Heart left ventricle (tissue), 16 donors: ENCODE data around the gene EVPL. TPM values are rescaled to one million over a fixed set of nuclear protein-coding genes. Genes with fewer than 3 reads are reported as not detected.
A peak's percentile ranks its signal among the peaks of the same experiment; 100 is the strongest.

Experiments used
- ATAC-seq, 4 donors: fragments of 200-7000 bp; cut with Tn5 transposase; one replicate each; pipeline ENCODE4 v1.9.1; 2020 to 2022; ENCODE audit warnings: moderate library complexity in 4 of 4, mild to moderate bottlenecking in 3 of 4, moderate number of reproducible peaks in 1 of 4
- DNase-seq, 5 donors: peaks; one replicate each; pipeline ENCODE4 v3.0.0-alpha.2; 2020
- H3K27ac ChIP-seq, 12 donors: fragments of 200-600 bp; sonication (generic) in 4 of 12; one replicate each; pipeline versions ENCODE4 v1.5.0 to v1.8.0; 2016 to 2022; ENCODE audit warnings: mild to moderate bottlenecking in 2 of 12
- H3K27me3 ChIP-seq, 9 donors: fragments of 200-600 bp; sonication (generic) in 2 of 9; one replicate each; pipeline versions ENCODE4 v1.5.1 to v1.8.0; 2016 to 2022; ENCODE audit warnings: mild to moderate bottlenecking in 3 of 9
- H3K36me3 ChIP-seq, 9 donors: fragments of 200-600 bp; sonication (generic) in 2 of 9; one replicate each; pipeline versions ENCODE4 v1.5.0 to v1.8.0; 2018 to 2022; ENCODE audit warnings: mild to moderate bottlenecking in 2 of 9
- H3K4me1 ChIP-seq, 12 donors: fragments of 200-600 bp; sonication (generic) in 4 of 12; one replicate each; pipeline versions ENCODE4 v1.5.0 to v1.8.0; 2016 to 2022; ENCODE audit warnings: mild to moderate bottlenecking in 3 of 12
- H3K4me3 ChIP-seq, 12 donors: fragments of 200-600 bp; sonication (generic) in 4 of 12; one replicate each; pipeline versions ENCODE4 v1.5.0 to v1.8.0; 2017 to 2022; ENCODE audit warnings: mild to moderate bottlenecking in 9 of 12, moderate library complexity in 4 of 12
- H3K9me3 ChIP-seq, 12 donors: fragments of 200-600 bp; sonication (generic) in 4 of 12; one replicate each; pipeline versions ENCODE4 v1.5.0 to v1.8.0; 2016 to 2022; ENCODE audit warnings: mild to moderate bottlenecking in 1 of 12
- POLR2A ChIP-seq, 2 donors: fragments of 450-650 bp; IDR thresholded peaks; one replicate each; pipeline ENCODE4 v1.6.1; 2017; ENCODE audit warnings: antibody characterized with exemption in 2 of 2, mild to moderate bottlenecking in 2 of 2, moderate library complexity in 2 of 2
- WGBS, 4 donors: extraction: QIAGEN DNeasy Blood & Tissue Kit in 2 of 4; methylation state at CpG; one replicate each; pipeline versions ENCODE4 v1.1.5 to v1.1.7; 2013 to 2018; 5-methylcytosine and 5-hydroxymethylcytosine counted together
- intact Hi-C, 10 donors: fragments of 100-400 bp; cut with DNase I; formaldehyde crosslinking; loops; one replicate each; pipeline versions ENCODE4 v1.11.1 to v1.14.2; 2022
- polyA plus RNA-seq, 2 donors: library from polyadenylated mRNA; stranded (reverse); fragments of 200-250 nt; gene quantifications; one replicate each; pipeline ENCODE4 v1.2.3, GENCODE V29; 2013
- total RNA-seq, 9 donors: library from RNA; depleted of rRNA in 2 of 9; stranded (reverse); fragments of >200 nt in 2 of 9; fragmentation: NEBNext Ultra II Directional in 3 of 9; extraction: Animal tissue kit (Norgen Biotek cat#: 25700) in 3 of 9; gene quantifications; one replicate each; pipeline versions ENCODE4 v1.1.0 to v1.2.4, GENCODE V29; 2016 to 2023
- TF ChIP-seq, protein P1 (sequence below), 12 donors: fragments of 200-600 bp; sonication (generic) in 4 of 12; IDR thresholded peaks; one replicate each; pipeline versions ENCODE4 v1.5.0 to v1.8.0; 2018 to 2022; ENCODE audit warnings: antibody characterized with exemption in 12 of 12, mild to moderate bottlenecking in 5 of 12
- donor health status: ischemic (EF 13 %, LVEDD 7.1; RV severe dilation, severe dysfunction).
- donor health status: healthy with polysubstance abuse.
- donor health status: DM: no; HTN: yes; CAD: no.
- donor health status: DM: no; HTN: no; CAD: no.
- donor health status: ischemic (EF 25% LVEDD 6.9; RV normal size, moderate dysfunction).
- donor health status: ischemic (EF 25% LVEDD 5.7; RV mildly dilated, moderate dysfunction).
- donor health status: healthy.
- donor health status: DM: yes; HTN: yes; CAD: no.
- donor health status: ischemic (EF 35%, LVEDD 5.7; RV mildly dilated, moderate dysfunction).
- donor health status: nonischemic (EF 11% LVEDD 7.7; RV severe dilation, severe dysfunction).
- donor health status: DM: yes; HTN: yes; CAD: no.
- donor health status: PGD.
- donor health status: ischemic (EF 29% LVEDD 5.4; RV normal size, mild dysfunction).
- donor health status: nonischemic (EF 23%, LVEDD 6.1; RV moderate dilation, normal function).

EVPL gene
- total and polyA plus RNA-seq, 11 donors = 0.03 to 2.0 (median 0.05) TPM; not detected in 3

- Histone ChIP-seq H3K36me3 (peaks cover 0 to 100% (median 98%) of the 10 kb centered on the region in 9 donors), H3K27me3 (no peaks in the 10 kb centered on the region), H3K4me1 (peaks cover 0 to 6% (median 0%) of the 10 kb centered on the region in 12 donors), H3K4me3 (no peak overlapping the region), H3K9me3 (no peaks in the 10 kb centered on the region), H3K27ac (peak overlapping the region in 1 of 12 donors; percentile 29)
- DNase-seq = no peak
- intact Hi-C loops = no loop called here
- no peak for TF ChIP-seq POLR2A (IDR thresholded peaks at IDR 0.05)
- TF ChIP-seq, protein P1, sequence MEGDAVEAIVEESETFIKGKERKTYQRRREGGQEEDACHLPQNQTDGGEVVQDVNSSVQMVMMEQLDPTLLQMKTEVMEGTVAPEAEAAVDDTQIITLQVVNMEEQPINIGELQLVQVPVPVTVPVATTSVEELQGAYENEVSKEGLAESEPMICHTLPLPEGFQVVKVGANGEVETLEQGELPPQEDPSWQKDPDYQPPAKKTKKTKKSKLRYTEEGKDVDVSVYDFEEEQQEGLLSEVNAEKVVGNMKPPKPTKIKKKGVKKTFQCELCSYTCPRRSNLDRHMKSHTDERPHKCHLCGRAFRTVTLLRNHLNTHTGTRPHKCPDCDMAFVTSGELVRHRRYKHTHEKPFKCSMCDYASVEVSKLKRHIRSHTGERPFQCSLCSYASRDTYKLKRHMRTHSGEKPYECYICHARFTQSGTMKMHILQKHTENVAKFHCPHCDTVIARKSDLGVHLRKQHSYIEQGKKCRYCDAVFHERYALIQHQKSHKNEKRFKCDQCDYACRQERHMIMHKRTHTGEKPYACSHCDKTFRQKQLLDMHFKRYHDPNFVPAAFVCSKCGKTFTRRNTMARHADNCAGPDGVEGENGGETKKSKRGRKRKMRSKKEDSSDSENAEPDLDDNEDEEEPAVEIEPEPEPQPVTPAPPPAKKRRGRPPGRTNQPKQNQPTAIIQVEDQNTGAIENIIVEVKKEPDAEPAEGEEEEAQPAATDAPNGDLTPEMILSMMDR (IDR thresholded peaks at IDR 0.05) = no peak
- ATAC-seq = no peak
- WGBS, 4 donors = 92 to 95% (median 94%) methylated on average over 15 of the region's 15 CpGs
Observed at GRCh38 chr17:76049836-76050537, 22.9 kb upstream of the EVPL start.

DNA sequence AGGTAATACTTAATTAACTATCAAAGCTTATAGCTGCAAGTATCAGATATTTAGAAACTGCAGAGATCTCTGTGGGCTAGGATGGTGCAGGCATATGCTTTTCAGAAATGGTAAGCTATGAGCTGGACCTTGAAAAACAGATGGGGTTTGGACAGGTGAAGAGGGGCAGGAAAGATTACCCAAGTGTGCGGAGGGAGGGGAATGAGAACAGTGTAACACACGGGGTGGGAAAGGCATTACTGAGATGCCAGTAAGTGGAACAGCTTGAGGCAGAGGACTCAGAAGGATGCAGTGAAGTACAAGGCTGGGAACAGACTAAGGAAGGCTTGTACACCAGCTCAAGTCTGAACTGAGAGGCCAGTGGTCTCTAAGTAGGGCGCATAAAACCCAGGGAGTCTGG is 22.1 kb upstream of the EVPL start:
- H3K4me1 ChIP-seq = peaks cover 0 to 6% (median 0%) of the 10 kb centered on the region in 12 donors
- no peak for ATAC-seq

DNA sequence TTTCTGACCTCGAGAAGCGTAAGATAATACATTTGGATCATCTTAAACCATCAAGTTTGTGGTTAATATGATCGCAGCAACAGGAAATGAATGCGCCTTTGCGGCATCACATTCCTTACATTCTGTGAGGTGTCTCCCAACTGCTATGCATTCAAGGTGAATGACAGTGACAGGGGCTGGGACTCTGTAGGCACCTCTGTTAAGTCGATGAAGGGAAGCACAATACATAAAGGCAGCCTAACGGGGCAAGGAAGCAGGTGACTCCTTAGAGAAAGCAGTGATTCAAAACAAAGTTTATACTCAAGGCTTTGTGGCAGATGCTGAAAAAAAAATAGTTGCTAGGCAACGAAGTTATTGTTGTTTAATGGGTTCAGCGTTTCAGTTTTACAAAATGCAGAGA is 21.6 kb upstream of the EVPL start:
- H3K36me3 ChIP-seq = peaks cover 5 to 100% (median 98%) of the 10 kb centered on the region in 9 donors
- intact Hi-C loops = no loop called here
- DNase-seq (no peak), ATAC-seq (no peak)
- H3K27me3 ChIP-seq = no peaks in the 10 kb centered on the region
- H3K4me1 ChIP-seq = peaks cover 0 to 6% (median 0%) of the 10 kb centered on the region in 12 donors
- no peak overlapping the region for H3K27ac ChIP-seq
- WGBS, 4 donors = 85 to 88% (median 87%) methylated on average over 9 of the region's 9 CpGs
- no peak overlapping the region for H3K4me3 ChIP-seq
- TF ChIP-seq POLR2A (IDR thresholded peaks at IDR 0.05) = no peak
- TF ChIP-seq, protein P1 (IDR thresholded peaks at IDR 0.05) = no peak
- H3K9me3 ChIP-seq = no peaks in the 10 kb centered on the region

More for the DNA sequence above, 22.1 kb upstream of the EVPL start:
- intact Hi-C loops = no loop called here
- no peaks in the 10 kb centered on the region for H3K27me3 ChIP-seq
- no peak overlapping the region for H3K27ac ChIP-seq
- whole genome bisulfite sequencing, 4 donors = 85 to 86% (median 86%) methylated on average over 3 of the region's 3 CpGs
- peaks cover 3 to 100% (median 98%) of the 10 kb centered on the region in 9 donors for H3K36me3 ChIP-seq
- TF ChIP-seq, protein P1 (IDR thresholded peaks at IDR 0.05) = no peak
- no peak for TF ChIP-seq POLR2A (IDR thresholded peaks at IDR 0.05)
- DNase-seq = no peak
- H3K4me3 ChIP-seq = no peak overlapping the region
- H3K9me3 ChIP-seq = no peaks in the 10 kb centered on the region

DNA sequence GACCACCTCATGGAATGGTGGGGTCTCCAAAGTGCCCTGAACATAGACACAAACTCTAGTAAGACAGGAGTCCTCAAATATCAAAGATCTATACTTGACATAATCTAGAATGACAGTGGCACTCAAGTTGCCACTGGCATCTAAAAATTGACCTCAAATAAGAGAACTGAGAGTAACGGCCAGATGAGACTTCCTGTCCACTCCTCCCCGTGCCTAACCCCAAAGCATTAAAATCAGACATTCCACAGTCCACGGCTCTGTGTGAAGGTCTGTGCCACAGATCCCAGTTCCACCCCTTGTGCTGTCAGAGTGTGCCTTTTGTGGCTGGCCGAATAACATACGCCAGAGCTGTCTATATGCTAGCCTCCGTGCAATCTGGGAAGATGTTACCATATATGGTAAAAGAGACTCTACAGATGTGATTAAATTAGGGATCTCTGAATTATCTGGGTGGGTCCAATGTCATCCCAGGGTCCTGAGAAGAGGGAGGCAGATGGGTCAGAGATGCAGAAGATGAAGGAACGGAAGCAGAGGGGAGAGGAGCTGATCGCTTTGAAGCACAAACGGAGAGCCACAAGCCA is 21.0 kb upstream of the EVPL start:
- 81 to 83% (median 82%) methylated on average over 9 of the region's 9 CpGs for WGBS, 4 donors
- intact Hi-C loops = no loop called here
- DNase-seq = no peak
- no peak for ATAC-seq
- H3K4me3 ChIP-seq = no peak overlapping the region
- no peaks in the 10 kb centered on the region for H3K9me3 ChIP-seq
- no peak overlapping the region for H3K27ac ChIP-seq
- H3K4me1 ChIP-seq = peaks cover 0 to 6% (median 0%) of the 10 kb centered on the region in 12 donors
- H3K27me3 ChIP-seq = no peaks in the 10 kb centered on the region
- H3K36me3 ChIP-seq = peaks cover 9 to 100% (median 98%) of the 10 kb centered on the region in 9 donors
- TF ChIP-seq POLR2A (IDR thresholded peaks at IDR 0.05) = no peak
- TF ChIP-seq, protein P1 (IDR thresholded peaks at IDR 0.05) = no peak
